Panc1 (cell line): Measurements from ENCODE around the gene TGFBI. TPM values are rescaled to one million over a fixed set of nuclear protein-coding genes. Genes with fewer than 3 reads are reported as not detected.

Experiments used
- ATAC-seq: fragments of 200-7000 bp; cut with Tn5 transposase; 2 replicates; pipeline ENCODE4 v1.9.1; 2020; ENCODE audit warnings: mild to moderate bottlenecking, moderate library complexity
- BruUV-seq: library from RNA; stranded (reverse); fragments of 400-500 nt; replicated peaks from 2 replicates; lab custom pipeline; 2021; lab: Mats Ljungman, UMichigan
- CTCF ChIA-PET: fragments of 300-600 bp; sonication (Branson Sonifier 250); formaldehyde crosslinking; loops from one replicate; lab custom pipeline; 2022; ENCODE audit warnings: antibody characterized with exemption; lab: Charles Lee
- POLR2A ChIA-PET: fragments of 300-600 bp; sonication (Branson Sonifier 250); formaldehyde crosslinking; loops from one replicate; lab custom pipeline; 2022; ENCODE audit warnings: antibody characterized with exemption; lab: Charles Lee
- DNase-seq: peaks from one replicate; pipeline ENCODE4 v3.0.0-alpha.2; 2010; ENCODE audit warnings: low read depth, low spot score
- H3K27ac ChIP-seq: 2 replicates; pipeline ENCODE4 v1.5.1; 2011; ENCODE audit warnings: mild to moderate bottlenecking, low read length, inconsistent platforms
- H3K27me3 ChIP-seq: fragments of 200-500 bp; sonication (Bioruptor generic); 2 replicates; pipeline ENCODE4 v1.6.0; 2014; ENCODE audit warnings: low read length, inconsistent platforms; ENCODE audit not compliant: control insufficient read depth, insufficient read depth
- H3K36me3 ChIP-seq: fragments of 200-500 bp; sonication (Bioruptor generic); 2 replicates; pipeline ENCODE4 v1.5.1; 2014; ENCODE audit warnings: inconsistent platforms, mild to moderate bottlenecking, low read length, moderate library complexity; ENCODE audit not compliant: control insufficient read depth, insufficient read depth
- H3K4me1 ChIP-seq: 2 replicates; pipeline ENCODE4 v1.5.1; 2011; ENCODE audit warnings: inconsistent platforms, mild to moderate bottlenecking, low read length, moderate library complexity; ENCODE audit not compliant: control insufficient read depth, insufficient read depth
- H3K4me3 ChIP-seq, 2 experiments: 2 replicates each; pipeline ENCODE4 v1.5.1; 2011 to 2012; ENCODE audit warnings: low read depth in 2 of 2, low read length in 2 of 2, mild to moderate bottlenecking in 2 of 2, inconsistent platforms in 1 of 2, moderate library complexity in 1 of 2
- H3K9me3 ChIP-seq: fragments of 200-500 bp; sonication (Bioruptor generic); 2 replicates; pipeline ENCODE4 v1.5.1; 2014; ENCODE audit warnings: low read depth, mild to moderate bottlenecking, inconsistent platforms, low read length, moderate library complexity; ENCODE audit not compliant: control insufficient read depth, insufficient read depth
- CTCF ChIP-seq: fragments of 450-650 bp; IDR thresholded peaks from 2 replicates; pipeline ENCODE4 v1.5.1; 2017; ENCODE audit warnings: mild to moderate bottlenecking
- POLR2AphosphoS5 ChIP-seq: IDR thresholded peaks from 2 replicates; pipeline ENCODE4 v1.6.1; 2012; ENCODE audit warnings: mild to moderate bottlenecking, low read depth, low read length, moderate library complexity
- REST ChIP-seq, 2 experiments: IDR thresholded peaks; 2 replicates each; pipeline ENCODE4 v1.6.1; 2011 to 2012; ENCODE audit warnings: low read depth in 2 of 2, control low read depth in 1 of 2, low read length in 1 of 2, mild to moderate bottlenecking in 1 of 2, moderate library complexity in 1 of 2; ENCODE audit not compliant: insufficient read depth in 1 of 2
- SIN3A ChIP-seq: IDR thresholded peaks from 2 replicates; pipeline ENCODE4 v1.6.1; 2012; ENCODE audit warnings: low read depth, mild to moderate bottlenecking, low read length, moderate library complexity, borderline replicate concordance; ENCODE audit not compliant: insufficient read depth
- TCF7L2 ChIP-seq: IDR thresholded peaks from 2 replicates; pipeline ENCODE4 v1.6.1; 2011; ENCODE audit warnings: mild to moderate bottlenecking, low read depth, low read length, inconsistent platforms
- in situ Hi-C: cut with HindIII; loops from 2 replicates; pipeline ENCODE4 v1.10.0; 2016; ENCODE audit warnings: low sequenced_read_pairs, low pct_unique_long_range_greater_than_20kb
- intact Hi-C: fragments of 100-400 bp; cut with micrococcal nuclease; formaldehyde crosslinking; loops from one replicate; pipeline ENCODE4 v1.10.0; 2022; ENCODE audit not compliant: unreplicated experiment
- total RNA-seq: library from RNA; stranded (reverse); gene quantifications from one replicate; pipeline ENCODE4 v1.2.1, GENCODE V29; 2021; ENCODE audit not compliant: unreplicated experiment

The TGFBI gene
- total RNA-seq, 1 experiment from 2014 or later, result 314 TPM

GRCh38 chr5:136094189-136094912 lies 65.6 kb downstream of the TGFBI start:
- Histone ChIP-seq H3K36me3 (no peaks in the 10 kb centered on the region), H3K27ac (no peak overlapping the region), H3K9me3 (no peaks in the 10 kb centered on the region), H3K27me3 (no peaks in the 10 kb centered on the region), H3K4me1 (no peaks in the 10 kb centered on the region), H3K4me3 (no peak overlapping the region)
- TF ChIP-seq TCF7L2 (no peak), SIN3A (no peak), CTCF (no peak), POLR2AphosphoS5 (no peak), REST (IDR thresholded peaks at IDR 0.05; ENCODE audit: insufficient read depth in 1 of 2, low read depth in 2 of 2, low read length in 1 of 2) (no peak)
- POLR2A ChIA-PET, result no interaction called here
- DNase-seq (no peak), ATAC-seq (no peak)
- CTCF ChIA-PET, result no interaction called here
- BruUV-seq, result no TSS peak
- intact Hi-C loops, result no loop called here
- in situ Hi-C loops, result no loop called here

DNA sequence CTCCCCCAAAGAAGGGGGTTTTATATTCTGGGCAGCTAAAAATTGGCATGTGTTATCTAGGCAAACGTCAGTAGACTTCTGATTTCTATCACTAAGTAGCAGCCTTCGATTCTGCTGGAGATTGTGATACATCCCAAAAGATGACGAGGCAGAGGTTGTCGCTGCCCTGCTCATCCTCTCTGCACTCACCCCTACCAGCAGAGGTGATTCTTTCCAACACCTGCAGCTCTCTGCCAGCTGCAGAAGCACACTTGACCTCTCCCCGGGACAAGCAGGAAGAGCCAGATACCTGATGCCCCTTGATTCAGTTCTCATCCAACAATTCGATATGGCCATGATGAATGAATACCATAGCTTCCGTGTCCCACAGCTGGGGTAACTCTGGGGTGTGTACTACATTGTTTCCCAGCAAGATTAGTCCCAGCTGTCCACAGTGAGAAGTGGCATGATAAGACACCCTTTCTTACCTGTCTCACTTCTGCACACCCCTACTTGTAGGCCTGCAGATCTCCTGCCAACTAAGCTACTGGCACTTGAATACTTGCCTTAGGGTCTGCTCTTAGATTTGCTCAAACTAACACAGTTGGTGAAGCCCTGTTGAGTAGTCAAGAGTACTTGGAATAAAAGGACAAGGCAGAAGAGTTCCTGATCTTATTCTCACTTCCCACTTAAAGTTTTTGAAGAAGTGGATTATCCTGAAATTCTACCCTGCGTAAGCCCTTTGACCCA lies 66.3 kb downstream of the TGFBI start:
- Histone ChIP-seq H3K27ac (no peak overlapping the region), H3K4me1 (no peaks in the 10 kb centered on the region), H3K27me3 (no peaks in the 10 kb centered on the region), H3K36me3 (no peaks in the 10 kb centered on the region), H3K9me3 (no peaks in the 10 kb centered on the region), H3K4me3 (no peak overlapping the region)
- DNase-seq (no peak), ATAC-seq (no peak)
- no TSS peak for BruUV-seq
- in situ Hi-C loops, result no loop called here
- ChIA-PET POLR2A (no interaction called here), CTCF (interaction anchor here (0.6 kb wide), 1 partner anchor 268 kb away, joined by 3 read pairs; no protein-coding TSS in a partner anchor)
- no peak for TF ChIP-seq CTCF
- intact Hi-C loops, result no loop called here
